ENCODE data around the gene GRIN2A.

- TF ChIP-seq, protein P1, sequence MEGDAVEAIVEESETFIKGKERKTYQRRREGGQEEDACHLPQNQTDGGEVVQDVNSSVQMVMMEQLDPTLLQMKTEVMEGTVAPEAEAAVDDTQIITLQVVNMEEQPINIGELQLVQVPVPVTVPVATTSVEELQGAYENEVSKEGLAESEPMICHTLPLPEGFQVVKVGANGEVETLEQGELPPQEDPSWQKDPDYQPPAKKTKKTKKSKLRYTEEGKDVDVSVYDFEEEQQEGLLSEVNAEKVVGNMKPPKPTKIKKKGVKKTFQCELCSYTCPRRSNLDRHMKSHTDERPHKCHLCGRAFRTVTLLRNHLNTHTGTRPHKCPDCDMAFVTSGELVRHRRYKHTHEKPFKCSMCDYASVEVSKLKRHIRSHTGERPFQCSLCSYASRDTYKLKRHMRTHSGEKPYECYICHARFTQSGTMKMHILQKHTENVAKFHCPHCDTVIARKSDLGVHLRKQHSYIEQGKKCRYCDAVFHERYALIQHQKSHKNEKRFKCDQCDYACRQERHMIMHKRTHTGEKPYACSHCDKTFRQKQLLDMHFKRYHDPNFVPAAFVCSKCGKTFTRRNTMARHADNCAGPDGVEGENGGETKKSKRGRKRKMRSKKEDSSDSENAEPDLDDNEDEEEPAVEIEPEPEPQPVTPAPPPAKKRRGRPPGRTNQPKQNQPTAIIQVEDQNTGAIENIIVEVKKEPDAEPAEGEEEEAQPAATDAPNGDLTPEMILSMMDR (IDR thresholded peaks at IDR 0.05; ENCODE audit: poor library complexity, severe bottlenecking) = no peak
- TF ChIP-seq EZH2 (IDR thresholded peaks at IDR 0.05; ENCODE audit: borderline replicate concordance, insufficient read depth, low read length, poor library complexity, severe bottlenecking) (no peak), EP300 (conservative IDR thresholded peaks at IDR 0.05; ENCODE audit: poor library complexity, severe bottlenecking) (no peak)
These were observed 49.3 kb upstream of the GRIN2A start for GRCh38 chr16:10231563-10231962.
